Activated T-cell treated with anti-CD3 and anti-CD28 coated beads, Interleukin-2, amount 50 U/mL, for 4 hours (primary cell): ENCODE results near the gene PATE1. TPM values are rescaled to one million over a fixed set of nuclear protein-coding genes. Genes with fewer than 3 reads are reported as not detected.
"Not testable (repeated sequence)": the region's sequence is repeated elsewhere in the genome, so short reads cannot be mapped to it uniquely, and the experiment has no call there.

ENCODE experiments used
- ATAC-seq, 2 donors: fragments of 200-7000 bp; cut with Tn5 transposase; one replicate each; pipeline ENCODE4 v1.10.0; 2021
- DNase-seq: peaks from one replicate; pipeline ENCODE4 v3.0.0-alpha.2; 2020
- H3K27me3 Mint-ChIP-seq: one replicate; pipeline ENCODE4 v1.8.0; 2021; ENCODE audit warnings: low read depth, mixed read lengths
- H3K36me3 Mint-ChIP-seq: one replicate; pipeline ENCODE4 v1.8.0; 2022; ENCODE audit warnings: mixed read lengths; ENCODE audit not compliant: insufficient read depth
- H3K4me1 Mint-ChIP-seq: one replicate; pipeline ENCODE4 v1.8.0; 2021; ENCODE audit warnings: low read depth, mixed read lengths
- H3K4me3 Mint-ChIP-seq: one replicate; pipeline ENCODE4 v1.8.0; 2021; ENCODE audit warnings: mild to moderate bottlenecking, moderate library complexity, mixed read lengths
- H3K9me3 Mint-ChIP-seq: one replicate; pipeline ENCODE4 v1.8.0; 2021; ENCODE audit warnings: mixed read lengths
- total RNA-seq, 3 donors: library from RNA; stranded (reverse); gene quantifications; one replicate each; pipeline ENCODE4 v1.2.1, GENCODE V29; 2021

PATE1 gene
- total RNA-seq: not detected

GRCh38 chr11:125745979-125746378 is at the start of gene PATE1:
Gene PATE1 (plus strand): TSS chr11:125746279. CDS start chr11:125746305, 26 bp downstream.
- ATAC-seq: no peak

GRCh38 chr11:125701018-125701610 is 45.0 kb upstream of the PATE1 start:
- Mint-ChIP-seq H3K9me3 (no peaks in the 10 kb centered on the region), H3K27me3 (peaks cover 23% of the 10 kb centered on the region), H3K4me1 (no peaks in the 10 kb centered on the region), H3K36me3 (no peaks in the 10 kb centered on the region), H3K4me3 (no peak overlapping the region)
- DNase-seq (no peak), ATAC-seq (no peak)

More at GRCh38 chr11:125745979-125746378, at the start of gene PATE1:
- no peaks in the 10 kb centered on the region for H3K36me3 Mint-ChIP-seq
- H3K4me1 Mint-ChIP-seq: no peaks in the 10 kb centered on the region
- H3K27me3 Mint-ChIP-seq: peaks cover 10% of the 10 kb centered on the region
- DNase-seq: no peak
- H3K4me3 Mint-ChIP-seq: no peak within 1 kb of the TSS
- no peaks in the 10 kb centered on the region for H3K9me3 Mint-ChIP-seq

- no peak for ATAC-seq
- H3K4me3 Mint-ChIP-seq: no peak overlapping the region
- H3K4me1 Mint-ChIP-seq: no peaks in the 10 kb centered on the region
- no peaks in the 10 kb centered on the region for H3K36me3 Mint-ChIP-seq
- H3K27me3 Mint-ChIP-seq: peaks cover 28% of the 10 kb centered on the region
- H3K9me3 Mint-ChIP-seq: no peaks in the 10 kb centered on the region
- DNase-seq: no peak
Measured at GRCh38 chr11:125701858-125702621, 44.0 kb upstream of the PATE1 start.

GRCh38 chr11:125704686-125705085 is 41.4 kb upstream of the PATE1 start:
- not testable (repeated sequence) for H3K36me3 Mint-ChIP-seq, DNase-seq, H3K9me3 Mint-ChIP-seq, H3K4me3 Mint-ChIP-seq, H3K4me1 Mint-ChIP-seq, ATAC-seq
- peaks cover 20% of the 10 kb centered on the region for H3K27me3 Mint-ChIP-seq

- Mint-ChIP-seq H3K9me3 (no peaks in the 10 kb centered on the region), H3K27me3 (peaks cover 14% of the 10 kb centered on the region), H3K36me3 (no peaks in the 10 kb centered on the region), H3K4me1 (no peaks in the 10 kb centered on the region), H3K4me3 (no peak overlapping the region)
- ATAC-seq: no peak
- DNase-seq: no peak
Measured at GRCh38 chr11:125720781-125721180, 25.3 kb upstream of the PATE1 start.

- ATAC-seq (no peak), DNase-seq (no peak)
- Mint-ChIP-seq H3K27me3 (peaks cover 14% of the 10 kb centered on the region), H3K4me1 (no peaks in the 10 kb centered on the region), H3K9me3 (no peaks in the 10 kb centered on the region), H3K4me3 (no peak overlapping the region), H3K36me3 (no peaks in the 10 kb centered on the region)
Measured at GRCh38 chr11:125724125-125724524, 22.0 kb upstream of the PATE1 start.

- Mint-ChIP-seq H3K4me3 (no peak overlapping the region), H3K36me3 (no peaks in the 10 kb centered on the region), H3K27me3 (peaks cover 17% of the 10 kb centered on the region), H3K4me1 (no peaks in the 10 kb centered on the region), H3K9me3 (no peaks in the 10 kb centered on the region)
- no peak for DNase-seq
- no peak for ATAC-seq
Measured at GRCh38 chr11:125728969-125729368, 17.1 kb upstream of the PATE1 start.

GRCh38 chr11:125740617-125741016 is 5.5 kb upstream of the PATE1 start:
- H3K9me3 Mint-ChIP-seq: peaks cover 9% of the 10 kb centered on the region
- no peaks in the 10 kb centered on the region for H3K4me1 Mint-ChIP-seq
- H3K4me3 Mint-ChIP-seq: no peak overlapping the region
- DNase-seq (no peak), ATAC-seq (no peak)
- H3K27me3 Mint-ChIP-seq: peaks cover 5% of the 10 kb centered on the region
- H3K36me3 Mint-ChIP-seq: no peaks in the 10 kb centered on the region

- Mint-ChIP-seq H3K36me3 (no peaks in the 10 kb centered on the region), H3K4me1 (no peaks in the 10 kb centered on the region), H3K27me3 (peaks cover 6% of the 10 kb centered on the region), H3K9me3 (no peaks in the 10 kb centered on the region), H3K4me3 (no peak overlapping the region)
- ATAC-seq (no peak), DNase-seq (no peak)
Measured at GRCh38 chr11:125743681-125744080, 2.4 kb upstream of the PATE1 start.

- Mint-ChIP-seq H3K9me3 (no peaks in the 10 kb centered on the region), H3K36me3 (no peaks in the 10 kb centered on the region), H3K27me3 (peaks cover 13% of the 10 kb centered on the region), H3K4me3 (no peak overlapping the region), H3K4me1 (no peaks in the 10 kb centered on the region)
- DNase-seq (no peak), ATAC-seq (no peak)
Measured at GRCh38 chr11:125750629-125751028, 4.5 kb downstream of the PATE1 start.

- no peak overlapping the region for H3K4me3 Mint-ChIP-seq
- DNase-seq (no peak), ATAC-seq (no peak)
- H3K36me3 Mint-ChIP-seq: no peaks in the 10 kb centered on the region
- H3K4me1 Mint-ChIP-seq: no peaks in the 10 kb centered on the region
- H3K9me3 Mint-ChIP-seq: peaks cover 14% of the 10 kb centered on the region
- H3K27me3 Mint-ChIP-seq: peaks cover 17% of the 10 kb centered on the region
Measured at GRCh38 chr11:125756050-125756449, 10.0 kb downstream of the PATE1 start.

GRCh38 chr11:125762445-125762844 is 16.4 kb downstream of the PATE1 start:
- Mint-ChIP-seq H3K36me3 (no peaks in the 10 kb centered on the region), H3K27me3 (peaks cover 19% of the 10 kb centered on the region), H3K4me3 (no peak overlapping the region), H3K9me3 (peaks cover 8% of the 10 kb centered on the region), H3K4me1 (no peaks in the 10 kb centered on the region)
- ATAC-seq (no peak), DNase-seq (no peak)

- Mint-ChIP-seq H3K9me3 (peaks cover 5% of the 10 kb centered on the region), H3K4me3 (no peak overlapping the region)
Measured at GRCh38 chr11:125763483-125763882, 17.4 kb downstream of the PATE1 start.

GRCh38 chr11:125766251-125766650 is 20.2 kb downstream of the PATE1 start:
- Mint-ChIP-seq H3K9me3 (no peaks in the 10 kb centered on the region), H3K36me3 (no peaks in the 10 kb centered on the region), H3K4me1 (no peaks in the 10 kb centered on the region), H3K4me3 (no peak overlapping the region), H3K27me3 (peaks cover 19% of the 10 kb centered on the region)
- DNase-seq: no peak
- no peak for ATAC-seq

More at GRCh38 chr11:125763483-125763882, 17.4 kb downstream of the PATE1 start:
- Mint-ChIP-seq H3K36me3 (no peaks in the 10 kb centered on the region), H3K27me3 (peaks cover 16% of the 10 kb centered on the region), H3K4me1 (no peaks in the 10 kb centered on the region)
- no peak for DNase-seq
- ATAC-seq: no peak
